GM18909 (cell line): ENCODE measurements around the gene MTHFR.
A peak's percentile ranks its signal among the peaks of the same experiment; 100 is the strongest.

ENCODE experiments used
- ATAC-seq: cut with Tn5 transposase; IDR thresholded peaks from one replicate; pipeline ENCODE4 v1.9.1; 2021; ENCODE audit warnings: mild to moderate bottlenecking; ENCODE audit not compliant: unreplicated experiment, poor library complexity

Gene MTHFR

GRCh38 chr1:11764519-11764918 is 41.2 kb downstream of the MTHFR start:
- ATAC-seq, result no peak

GRCh38 chr1:11764115-11764514 is 41.6 kb downstream of the MTHFR start:
- ATAC-seq, result no peak

- ATAC-seq, result no peak
These were observed 43.8 kb downstream of the MTHFR start, which contains the start of gene C1orf167 for GRCh38 chr1:11761988-11762406. Gene C1orf167 (plus strand): TSS chr1:11762193. CDS start chr1:11764401, 2,208 bp downstream.

- no peak for ATAC-seq
These were observed 44.5 kb downstream of the MTHFR start for GRCh38 chr1:11761285-11761684.

GRCh38 chr1:11759791-11760190 is 46.0 kb downstream of the MTHFR start:
- no peak for ATAC-seq

GRCh38 chr1:11757047-11757446 is 48.7 kb downstream of the MTHFR start:
- no peak for ATAC-seq

GRCh38 chr1:11753555-11754208 is 52.1 kb downstream of the MTHFR start:
- no peak for ATAC-seq

GRCh38 chr1:11752359-11753088 is 53.2 kb downstream of the MTHFR start:
- no peak for ATAC-seq

GRCh38 chr1:11751087-11751486 is 54.7 kb downstream of the MTHFR start:
- no peak for ATAC-seq

GRCh38 chr1:11749996-11750395 is 55.8 kb downstream of the MTHFR start:
- ATAC-seq, result no peak

- peak; percentile 56 for ATAC-seq
These were observed 56.5 kb downstream of the MTHFR start for GRCh38 chr1:11749203-11749689.

- peak; percentile 8 for ATAC-seq
These were observed 57.2 kb downstream of the MTHFR start for GRCh38 chr1:11748294-11749202.

- no peak for ATAC-seq
These were observed 58.8 kb downstream of the MTHFR start for GRCh38 chr1:11746795-11747487.

GRCh38 chr1:11746092-11746491 is 59.7 kb downstream of the MTHFR start:
- ATAC-seq, result no peak

- no peak for ATAC-seq
These were observed 61.5 kb downstream of the MTHFR start for GRCh38 chr1:11744287-11744686.

- no peak for ATAC-seq
These were observed 63.7 kb downstream of the MTHFR start for GRCh38 chr1:11741919-11742558.

- ATAC-seq, result no peak
These were observed 64.3 kb downstream of the MTHFR start for GRCh38 chr1:11741482-11741881.

GRCh38 chr1:11740258-11741192 is 65.2 kb downstream of the MTHFR start:
- peak; percentile 40 for ATAC-seq
